RWPE2 (cell line): ENCODE results near the gene TMEM233.

ENCODE experiments used
- ATAC-seq: fragments of 200-7000 bp; cut with Tn5 transposase; 3 replicates; pipeline ENCODE4 v1.9.1; 2021; ENCODE audit warnings: low read depth
- DNase-seq: peaks from one replicate; pipeline ENCODE4 v3.0.0-alpha.2; 2020; ENCODE audit warnings: low spot score
- H3K27ac ChIP-seq: fragments of 450-650 bp; 2 replicates; pipeline ENCODE4 v1.5.1; 2017; ENCODE audit warnings: mild to moderate bottlenecking; ENCODE audit not compliant: poor library complexity, severe bottlenecking
- H3K27me3 ChIP-seq: fragments of 250-450 bp; sonication (Bioruptor Pico); 2 replicates; pipeline ENCODE4 v1.5.1; 2021; ENCODE audit warnings: mild to moderate bottlenecking, moderate library complexity; ENCODE audit not compliant: insufficient read depth, poor library complexity, severe bottlenecking
- H3K36me3 ChIP-seq: fragments of 250-450 bp; sonication (Bioruptor Pico); 2 replicates; pipeline ENCODE4 v1.5.1; 2020; ENCODE audit warnings: low read depth, mild to moderate bottlenecking, moderate library complexity
- H3K4me1 ChIP-seq: fragments of 250-450 bp; sonication (Bioruptor Pico); 2 replicates; pipeline ENCODE4 v1.5.1; 2021; ENCODE audit warnings: mild to moderate bottlenecking, moderate library complexity; ENCODE audit not compliant: insufficient read depth, poor library complexity, severe bottlenecking
- H3K4me3 ChIP-seq: fragments of 250-450 bp; sonication (Bioruptor Pico); 2 replicates; pipeline ENCODE4 v1.5.1; 2021; ENCODE audit warnings: mild to moderate bottlenecking, moderate library complexity; ENCODE audit not compliant: severe bottlenecking
- H3K9me3 ChIP-seq: fragments of 250-450 bp; sonication (Bioruptor Pico); 2 replicates; pipeline ENCODE4 v1.5.1; 2021; ENCODE audit warnings: mild to moderate bottlenecking, moderate library complexity; ENCODE audit not compliant: severe bottlenecking
- CTCF ChIP-seq: fragments of 450-650 bp; IDR thresholded peaks from one replicate; pipeline ENCODE4 v1.5.1; 2017; ENCODE audit warnings: mild to moderate bottlenecking, moderate library complexity; ENCODE audit not compliant: poor library complexity, severe bottlenecking

The TMEM233 gene

GRCh38 chr12:119676573-119676972, 83.0 kb downstream of the TMEM233 start:
- Histone ChIP-seq H3K36me3 (peaks cover 94% of the 10 kb centered on the region), H3K9me3 (no peaks in the 10 kb centered on the region), H3K4me3 (no peak overlapping the region), H3K27ac (no peak overlapping the region), H3K27me3 (no peaks in the 10 kb centered on the region), H3K4me1 (no peaks in the 10 kb centered on the region)
- no peak for DNase-seq
- no peak for ATAC-seq
- no peak for TF ChIP-seq CTCF

DNA sequence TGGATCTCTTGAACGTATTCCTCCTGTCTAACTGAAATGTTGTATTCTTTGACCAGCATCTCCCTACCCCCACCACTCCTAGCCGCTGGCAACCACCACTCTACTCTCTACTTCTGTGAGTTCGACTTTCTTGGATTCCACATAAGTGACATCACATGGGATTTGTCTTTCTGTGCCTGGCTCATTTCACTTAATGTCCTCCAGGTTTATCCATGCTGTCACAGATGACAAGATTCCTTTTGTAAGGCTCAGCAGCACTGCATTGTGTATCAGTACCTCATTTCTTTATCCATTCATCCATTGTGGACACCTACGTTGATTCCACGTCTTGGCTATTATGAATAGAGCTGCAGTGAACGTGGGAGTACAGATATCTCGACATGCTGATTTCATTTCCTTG, 84.9 kb downstream of the TMEM233 start:
- Histone ChIP-seq H3K9me3 (no peaks in the 10 kb centered on the region), H3K4me1 (no peaks in the 10 kb centered on the region)
- no peak for DNase-seq

GRCh38 chr12:119679081-119679480, 85.5 kb downstream of the TMEM233 start:
- H3K9me3 ChIP-seq: no peaks in the 10 kb centered on the region
- ATAC-seq (no peak), DNase-seq (no peak)
- no peaks in the 10 kb centered on the region for H3K27me3 ChIP-seq
- H3K4me1 ChIP-seq: no peaks in the 10 kb centered on the region
- TF ChIP-seq CTCF: no peak
- peaks cover 79% of the 10 kb centered on the region for H3K36me3 ChIP-seq
- no peak overlapping the region for H3K4me3 ChIP-seq
- H3K27ac ChIP-seq: no peak overlapping the region

More for the DNA sequence above, 84.9 kb downstream of the TMEM233 start:
- Histone ChIP-seq H3K27me3 (no peaks in the 10 kb centered on the region), H3K4me3 (no peak overlapping the region), H3K27ac (no peak overlapping the region), H3K36me3 (peaks cover 85% of the 10 kb centered on the region)
- ATAC-seq: no peak
- no peak for TF ChIP-seq CTCF

DNA sequence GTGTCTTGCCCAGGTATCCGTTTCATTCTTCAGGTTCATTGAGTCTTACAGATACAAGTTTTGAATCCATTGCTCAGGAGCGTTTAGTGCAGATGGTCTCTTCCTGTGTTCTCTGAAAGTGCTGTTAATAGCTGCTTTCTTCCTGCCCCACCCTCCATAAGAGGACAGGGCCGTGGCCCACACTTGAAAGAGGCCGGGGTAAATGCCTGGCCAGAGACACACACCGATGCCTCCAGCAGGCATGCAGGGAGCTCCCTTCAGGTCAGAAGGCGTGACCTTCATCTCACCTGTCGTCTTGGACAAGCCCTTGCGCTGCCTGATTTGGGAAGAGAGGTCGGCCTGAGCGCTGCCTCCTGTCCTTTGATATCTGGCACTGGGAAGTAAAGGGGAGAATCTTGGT, 85.9 kb downstream of the TMEM233 start:
- DNase-seq (no peak), ATAC-seq (no peak)
- Histone ChIP-seq H3K9me3 (no peaks in the 10 kb centered on the region), H3K27ac (no peak overlapping the region), H3K4me3 (no peak overlapping the region), H3K36me3 (peaks cover 75% of the 10 kb centered on the region), H3K27me3 (no peaks in the 10 kb centered on the region), H3K4me1 (no peaks in the 10 kb centered on the region)
- no peak for TF ChIP-seq CTCF

DNA sequence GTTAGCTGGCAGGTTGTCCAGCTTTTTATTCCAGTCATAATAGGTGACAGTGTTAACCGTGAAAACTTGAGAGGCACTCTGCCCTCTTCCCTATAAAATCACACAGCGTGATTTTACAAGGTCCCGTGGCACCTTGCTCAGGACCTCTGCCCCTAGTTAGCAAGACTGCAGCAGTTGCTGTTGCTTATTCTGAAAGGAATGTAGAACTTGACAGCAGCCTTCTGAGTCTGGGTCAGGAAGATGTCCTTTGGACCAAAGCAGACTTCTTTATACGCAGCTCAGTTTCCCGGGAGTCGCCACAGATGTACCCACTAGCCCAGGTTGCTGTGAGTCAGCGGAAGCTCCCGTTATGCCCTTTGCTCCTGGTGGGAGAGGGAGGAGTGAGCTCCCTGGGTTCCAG, 87.5 kb downstream of the TMEM233 start:
- H3K27ac ChIP-seq: no peak overlapping the region
- no peak for TF ChIP-seq CTCF
- no peak for DNase-seq
- H3K4me1 ChIP-seq: no peaks in the 10 kb centered on the region
- no peaks in the 10 kb centered on the region for H3K27me3 ChIP-seq
- H3K36me3 ChIP-seq: peaks cover 59% of the 10 kb centered on the region
- no peak for ATAC-seq
- no peaks in the 10 kb centered on the region for H3K9me3 ChIP-seq
- H3K4me3 ChIP-seq: no peak overlapping the region
